CD4-positive, alpha-beta T cell treated with Interferon alpha-2 for 1 hour (primary cell): ENCODE results near the gene AFF4.
A peak's percentile ranks its signal among the peaks of the same experiment; 100 is the strongest.
"Not testable (repeated sequence)": the region's sequence is repeated elsewhere in the genome, so short reads cannot be mapped to it uniquely, and the experiment has no call there.

Experiments used
- DNase-seq, 2 donors: peaks; one replicate each; pipeline ENCODE4 v3.0.0-alpha.2; 2020 to 2022

The AFF4 gene, protein sequence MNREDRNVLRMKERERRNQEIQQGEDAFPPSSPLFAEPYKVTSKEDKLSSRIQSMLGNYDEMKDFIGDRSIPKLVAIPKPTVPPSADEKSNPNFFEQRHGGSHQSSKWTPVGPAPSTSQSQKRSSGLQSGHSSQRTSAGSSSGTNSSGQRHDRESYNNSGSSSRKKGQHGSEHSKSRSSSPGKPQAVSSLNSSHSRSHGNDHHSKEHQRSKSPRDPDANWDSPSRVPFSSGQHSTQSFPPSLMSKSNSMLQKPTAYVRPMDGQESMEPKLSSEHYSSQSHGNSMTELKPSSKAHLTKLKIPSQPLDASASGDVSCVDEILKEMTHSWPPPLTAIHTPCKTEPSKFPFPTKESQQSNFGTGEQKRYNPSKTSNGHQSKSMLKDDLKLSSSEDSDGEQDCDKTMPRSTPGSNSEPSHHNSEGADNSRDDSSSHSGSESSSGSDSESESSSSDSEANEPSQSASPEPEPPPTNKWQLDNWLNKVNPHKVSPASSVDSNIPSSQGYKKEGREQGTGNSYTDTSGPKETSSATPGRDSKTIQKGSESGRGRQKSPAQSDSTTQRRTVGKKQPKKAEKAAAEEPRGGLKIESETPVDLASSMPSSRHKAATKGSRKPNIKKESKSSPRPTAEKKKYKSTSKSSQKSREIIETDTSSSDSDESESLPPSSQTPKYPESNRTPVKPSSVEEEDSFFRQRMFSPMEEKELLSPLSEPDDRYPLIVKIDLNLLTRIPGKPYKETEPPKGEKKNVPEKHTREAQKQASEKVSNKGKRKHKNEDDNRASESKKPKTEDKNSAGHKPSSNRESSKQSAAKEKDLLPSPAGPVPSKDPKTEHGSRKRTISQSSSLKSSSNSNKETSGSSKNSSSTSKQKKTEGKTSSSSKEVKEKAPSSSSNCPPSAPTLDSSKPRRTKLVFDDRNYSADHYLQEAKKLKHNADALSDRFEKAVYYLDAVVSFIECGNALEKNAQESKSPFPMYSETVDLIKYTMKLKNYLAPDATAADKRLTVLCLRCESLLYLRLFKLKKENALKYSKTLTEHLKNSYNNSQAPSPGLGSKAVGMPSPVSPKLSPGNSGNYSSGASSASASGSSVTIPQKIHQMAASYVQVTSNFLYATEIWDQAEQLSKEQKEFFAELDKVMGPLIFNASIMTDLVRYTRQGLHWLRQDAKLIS

DNA sequence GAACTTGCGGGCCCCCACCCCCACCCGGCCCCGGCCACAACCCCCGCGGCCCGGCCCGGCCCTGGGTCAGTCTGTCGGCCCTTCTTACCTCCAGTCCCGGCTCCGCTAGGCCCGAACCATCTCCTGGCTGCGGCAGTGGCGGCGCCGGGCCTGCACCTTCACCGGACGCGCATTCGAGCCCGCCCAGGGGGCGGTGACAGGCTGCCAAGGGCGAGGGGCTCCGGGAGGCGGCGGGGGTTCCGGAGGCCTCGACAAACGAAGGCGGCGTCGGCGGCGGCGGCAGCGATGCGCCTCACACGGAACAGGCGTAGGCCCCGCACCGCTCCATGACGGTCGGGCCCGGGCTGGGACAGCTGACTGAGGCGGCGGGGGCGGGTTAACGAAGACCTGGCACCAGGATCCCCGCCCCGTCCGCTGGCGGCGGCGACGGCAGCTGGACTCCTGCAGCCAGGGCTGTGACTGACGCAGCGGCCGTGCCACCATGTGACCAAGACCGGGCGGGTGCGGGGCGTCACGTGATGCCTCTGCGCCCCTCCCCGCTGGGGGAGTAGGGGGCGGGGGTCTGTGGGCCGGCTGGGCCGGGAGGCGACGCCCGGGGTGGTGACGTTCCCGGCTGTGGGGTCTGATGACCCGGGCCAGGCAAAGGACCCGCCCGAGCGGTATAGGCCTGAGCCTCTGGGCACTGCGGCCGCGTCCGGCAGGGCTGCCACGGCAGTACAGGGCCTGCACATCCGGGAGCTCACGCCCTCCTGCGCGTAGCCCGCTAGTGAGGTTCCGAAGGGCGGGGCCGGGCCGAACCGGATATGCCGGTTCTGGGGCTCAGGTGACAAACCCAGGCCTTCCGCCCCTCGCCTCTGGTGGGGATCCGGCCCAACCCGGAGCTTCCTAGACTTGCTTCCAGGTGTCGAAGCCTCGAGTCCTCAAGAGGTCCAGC lies at the start of gene AFF4:
Gene AFF4, minus strand, starts transcription at position 464 of the 934 bp plus-strand sequence. CDS start 26,445 bp downstream, outside the sequence.
- DNase-seq = peak; percentile 89 to 91

DNA sequence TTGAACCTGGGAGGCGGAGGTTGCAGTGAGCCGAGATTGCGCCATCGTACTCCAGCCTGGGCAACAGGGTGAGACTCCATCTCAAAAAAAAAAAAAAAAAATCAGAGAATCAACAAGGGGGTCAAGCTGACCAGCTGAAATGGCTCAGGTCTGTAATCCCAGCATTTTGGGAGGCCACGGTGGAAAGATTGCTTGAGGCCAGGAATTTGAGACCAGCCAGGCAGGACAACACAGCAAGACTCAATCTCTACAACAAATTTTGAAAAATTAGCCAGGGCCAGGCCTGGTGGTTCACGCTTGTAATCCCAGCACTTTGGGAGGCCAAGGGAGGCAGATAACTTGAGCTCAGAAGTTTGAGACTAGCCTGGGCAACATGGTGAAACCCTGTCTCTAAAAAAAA lies 45.0 kb upstream of the AFF4 start:
- DNase-seq = not testable (repeated sequence)

DNA sequence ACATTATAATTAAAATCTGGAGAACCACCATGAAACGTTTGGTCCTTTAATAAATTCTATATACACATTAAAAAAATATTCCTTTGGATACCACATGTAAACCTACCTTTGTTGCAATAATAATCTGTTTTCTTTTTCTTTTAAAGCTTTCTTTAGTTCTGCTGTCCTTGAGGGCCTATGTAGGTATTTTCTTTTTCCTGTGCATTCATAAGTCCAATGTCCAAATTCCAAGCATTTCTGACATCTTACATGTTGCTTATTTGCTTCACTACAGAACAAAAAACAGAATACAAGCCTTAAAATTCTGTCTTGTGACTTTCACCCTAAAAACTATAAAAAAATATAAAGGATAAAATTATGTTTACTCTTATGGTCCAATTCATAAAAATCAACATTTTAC lies 43.2 kb upstream of the AFF4 start:
- DNase-seq = no peak

DNA sequence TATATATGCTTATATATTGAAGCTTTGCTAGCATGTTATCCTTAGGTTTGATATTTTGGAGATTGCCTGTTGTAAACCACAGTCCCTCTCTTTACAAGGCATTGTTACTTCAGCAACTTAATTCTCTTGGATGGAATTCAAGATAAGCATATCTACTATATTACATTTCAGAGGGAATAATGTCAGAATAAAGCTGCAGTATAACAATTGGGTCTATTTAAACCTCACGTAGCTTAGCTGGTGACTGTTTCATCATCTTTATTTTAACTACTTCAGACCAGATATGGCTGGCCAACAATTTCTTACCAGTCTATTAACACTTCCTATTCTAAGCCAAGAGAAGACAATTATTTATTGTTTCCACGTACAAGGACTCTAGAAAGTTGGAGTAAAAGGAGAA lies 35.8 kb upstream of the AFF4 start:
- no peak for DNase-seq

DNA sequence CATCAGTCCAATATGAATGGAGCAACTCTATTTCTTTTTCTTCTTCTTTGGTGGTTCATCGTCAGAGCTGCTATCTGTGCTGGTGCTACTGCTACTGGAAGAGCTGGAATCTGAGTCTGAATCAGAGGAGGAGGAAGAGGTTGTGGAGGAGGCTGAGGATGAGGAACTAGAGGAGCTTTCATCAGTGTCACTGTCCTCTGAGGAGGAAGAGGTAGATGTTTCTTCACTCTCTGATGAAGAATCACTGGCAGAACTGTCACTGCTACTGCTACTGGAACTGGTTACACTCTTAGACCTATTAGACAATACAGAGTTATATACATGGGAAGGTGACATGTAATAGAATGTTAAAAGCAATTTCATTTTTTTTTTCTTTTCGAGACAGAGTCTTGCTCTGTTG lies 35.1 kb upstream of the AFF4 start:
- DNase-seq = no peak

DNA sequence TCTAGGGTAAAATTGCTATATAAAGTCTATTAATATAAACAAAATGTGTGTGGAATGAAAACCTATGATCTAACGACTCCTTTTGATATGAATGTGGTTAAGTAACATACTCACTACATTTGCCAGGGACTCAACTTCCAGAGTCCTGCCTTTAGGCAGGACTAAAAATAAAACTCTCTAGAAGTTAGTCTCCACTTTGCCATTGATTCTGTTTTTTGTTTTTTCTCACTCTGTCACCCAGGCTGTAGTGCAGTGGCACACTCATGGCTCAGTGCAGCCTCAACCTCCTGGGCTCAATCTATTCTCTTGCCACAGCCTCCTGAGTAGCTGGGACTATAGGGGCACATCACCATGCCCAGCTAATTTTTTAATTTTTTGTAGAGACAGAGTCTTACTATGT lies 32.9 kb upstream of the AFF4 start:
- DNase-seq = no peak

DNA sequence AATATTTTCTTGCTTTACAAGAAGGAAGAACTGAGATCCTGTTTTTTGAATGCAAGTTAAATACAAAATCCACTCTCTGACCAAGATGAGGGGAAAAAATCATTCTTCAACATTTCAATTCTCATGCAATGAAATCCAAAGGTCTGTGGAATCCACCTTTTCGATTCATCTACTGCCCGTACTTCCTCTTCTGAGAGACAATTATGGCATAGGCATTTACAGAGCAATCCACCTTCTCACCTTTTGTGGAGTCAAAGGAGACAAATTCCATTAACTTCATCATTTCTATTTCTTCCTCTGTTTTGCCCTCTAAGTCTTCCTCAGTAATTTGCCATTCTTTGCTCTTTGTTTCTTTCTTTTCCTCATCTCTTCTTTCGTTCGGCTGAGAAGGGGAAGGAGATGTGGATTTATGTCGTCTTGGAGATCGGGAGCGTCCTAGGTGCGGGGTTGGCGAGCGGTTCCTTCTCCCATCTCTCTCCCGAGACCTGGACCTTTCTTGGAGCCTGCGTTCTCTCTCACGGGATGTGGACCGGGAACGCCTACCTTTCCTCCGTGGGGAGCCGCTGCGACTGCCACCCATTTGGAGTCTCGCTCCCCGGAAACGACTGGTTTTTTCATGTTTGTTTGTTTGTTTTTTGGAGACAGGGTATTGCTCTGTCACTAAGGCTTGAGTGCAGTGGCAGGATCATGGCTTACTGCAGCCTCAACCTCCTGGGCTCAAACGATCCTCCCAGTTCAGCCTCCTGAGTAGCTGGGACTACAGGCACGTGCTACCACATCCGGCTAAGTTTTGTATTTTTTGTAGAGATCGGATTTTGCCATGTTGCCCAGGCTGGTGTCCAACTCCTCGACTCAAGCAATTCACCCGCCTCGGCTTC lies 24.3 kb upstream of the AFF4 start:
- DNase-seq = no peak

DNA sequence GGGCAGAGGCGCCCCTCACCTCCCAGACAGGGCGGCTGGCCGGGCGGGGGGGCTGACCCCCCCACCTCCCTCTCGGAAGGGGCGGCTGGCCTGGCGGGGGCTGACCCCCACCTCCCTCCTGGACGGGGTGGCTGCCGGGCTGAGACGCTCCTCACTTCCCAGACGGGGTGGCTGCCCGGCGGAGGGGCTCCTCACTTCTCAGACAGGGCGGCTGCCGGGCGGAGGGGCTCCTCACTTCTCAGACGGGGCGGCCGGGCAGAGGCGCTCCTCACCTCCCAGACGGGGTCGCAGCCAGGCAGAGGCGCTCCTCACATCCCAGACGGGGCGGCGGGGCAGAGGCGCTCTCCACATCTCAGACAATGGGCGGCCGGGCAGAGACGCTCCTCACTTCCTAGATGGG lies 19.5 kb upstream of the AFF4 start:
- DNase-seq = not testable (repeated sequence)

DNA sequence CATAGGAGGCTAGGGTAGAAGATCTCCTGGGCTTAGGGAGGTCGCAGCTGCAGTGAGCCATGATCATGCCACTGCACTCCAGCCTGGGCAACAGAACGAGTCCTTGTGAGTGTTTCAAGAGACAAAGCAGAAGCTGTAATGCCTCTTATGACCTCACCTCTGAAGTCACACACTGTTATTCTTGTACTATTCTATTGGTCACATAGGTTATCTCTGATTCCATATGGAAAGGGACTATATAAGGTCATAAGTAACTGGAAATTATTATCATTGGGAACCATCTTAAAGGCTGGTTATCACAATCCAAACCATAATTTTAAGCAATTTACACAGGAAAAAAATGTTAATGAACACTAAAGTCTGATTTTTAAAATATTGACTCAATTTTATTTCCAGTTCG lies 17.9 kb upstream of the AFF4 start:
- no peak for DNase-seq

DNA sequence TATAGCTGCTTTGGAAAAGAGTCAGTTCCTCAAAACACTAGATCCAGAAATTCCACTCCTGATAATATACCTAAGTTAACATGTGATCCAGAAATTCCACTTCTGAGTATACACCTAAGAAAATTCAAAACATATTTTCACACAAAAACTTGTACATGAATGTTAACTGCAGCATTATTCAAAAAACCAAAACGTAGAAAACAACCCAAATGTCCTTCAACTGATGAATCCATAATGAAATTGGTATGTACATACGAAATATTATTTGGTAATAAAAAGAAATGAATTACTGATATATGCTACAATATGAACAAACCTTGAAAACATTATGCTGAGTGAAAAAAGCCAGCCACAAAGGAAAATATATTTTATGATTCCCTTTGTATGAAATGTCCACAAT lies 16.5 kb upstream of the AFF4 start:
- DNase-seq = no peak

DNA sequence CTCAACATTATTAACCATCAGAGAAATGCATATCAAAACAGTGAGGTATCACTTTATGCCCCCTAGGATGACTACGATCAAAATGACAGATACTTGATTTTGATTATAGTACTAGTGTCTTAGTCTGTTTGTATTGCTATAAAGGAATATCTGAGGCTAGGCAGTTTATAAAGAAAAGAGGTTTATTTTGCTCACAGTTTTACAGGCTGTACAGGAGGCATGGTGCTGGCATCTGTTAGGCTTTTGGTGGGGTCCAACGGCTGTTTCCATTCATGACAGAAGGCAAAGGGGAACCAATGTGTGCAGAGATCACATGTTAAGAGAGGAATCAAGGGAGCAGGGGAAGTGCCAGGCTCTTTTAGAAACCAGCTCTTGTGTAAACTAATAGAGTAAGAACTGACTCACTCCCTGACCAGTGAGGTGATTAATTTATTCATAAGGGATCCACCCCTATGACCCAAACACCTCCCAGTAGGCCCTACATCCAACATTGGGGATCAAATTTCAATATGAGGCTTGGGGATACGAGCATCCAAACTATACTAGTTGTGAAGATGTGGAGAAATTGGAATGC lies 16.0 kb upstream of the AFF4 start:
- DNase-seq = peak in 1 of 2 donors; percentile 4

DNA sequence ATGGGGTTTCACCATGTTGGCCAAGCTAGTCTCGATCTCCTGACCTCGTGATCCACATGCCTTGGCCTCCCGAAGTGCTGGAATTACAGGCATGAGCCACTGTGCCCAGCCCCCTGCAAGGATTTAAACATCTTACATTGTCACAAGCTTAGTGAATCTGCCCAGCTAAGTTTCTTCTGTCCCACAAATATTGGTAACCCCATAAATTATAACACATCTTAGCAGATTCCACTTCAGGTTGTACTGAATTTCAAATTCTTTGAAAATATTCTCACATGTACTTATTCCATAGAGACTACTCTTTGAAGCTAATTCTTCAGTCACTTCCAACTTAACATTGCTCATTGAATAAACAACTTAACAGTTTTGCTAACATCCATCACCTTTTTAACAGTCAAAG lies 13.4 kb upstream of the AFF4 start:
- DNase-seq = no peak

DNA sequence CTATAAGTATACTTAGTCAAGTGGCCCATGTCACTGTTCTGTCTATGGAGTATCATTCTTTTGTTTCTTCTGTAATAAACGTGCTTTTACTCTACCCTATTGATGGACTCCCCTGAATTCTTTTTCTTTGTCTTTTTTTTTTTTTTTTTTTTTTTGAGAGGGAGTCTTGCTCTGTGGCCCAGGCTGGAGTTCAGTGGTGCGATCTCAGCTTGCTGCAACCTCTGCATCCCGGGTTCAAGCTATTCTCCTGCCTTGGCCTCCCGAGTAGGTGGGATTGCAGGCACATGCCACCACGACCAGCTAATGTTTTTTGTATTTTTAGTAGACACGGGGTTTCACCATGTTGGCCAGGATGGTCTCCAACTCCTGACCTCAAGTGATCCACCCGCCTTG lies 9.0 kb upstream of the AFF4 start:
- DNase-seq = not testable (repeated sequence)

DNA sequence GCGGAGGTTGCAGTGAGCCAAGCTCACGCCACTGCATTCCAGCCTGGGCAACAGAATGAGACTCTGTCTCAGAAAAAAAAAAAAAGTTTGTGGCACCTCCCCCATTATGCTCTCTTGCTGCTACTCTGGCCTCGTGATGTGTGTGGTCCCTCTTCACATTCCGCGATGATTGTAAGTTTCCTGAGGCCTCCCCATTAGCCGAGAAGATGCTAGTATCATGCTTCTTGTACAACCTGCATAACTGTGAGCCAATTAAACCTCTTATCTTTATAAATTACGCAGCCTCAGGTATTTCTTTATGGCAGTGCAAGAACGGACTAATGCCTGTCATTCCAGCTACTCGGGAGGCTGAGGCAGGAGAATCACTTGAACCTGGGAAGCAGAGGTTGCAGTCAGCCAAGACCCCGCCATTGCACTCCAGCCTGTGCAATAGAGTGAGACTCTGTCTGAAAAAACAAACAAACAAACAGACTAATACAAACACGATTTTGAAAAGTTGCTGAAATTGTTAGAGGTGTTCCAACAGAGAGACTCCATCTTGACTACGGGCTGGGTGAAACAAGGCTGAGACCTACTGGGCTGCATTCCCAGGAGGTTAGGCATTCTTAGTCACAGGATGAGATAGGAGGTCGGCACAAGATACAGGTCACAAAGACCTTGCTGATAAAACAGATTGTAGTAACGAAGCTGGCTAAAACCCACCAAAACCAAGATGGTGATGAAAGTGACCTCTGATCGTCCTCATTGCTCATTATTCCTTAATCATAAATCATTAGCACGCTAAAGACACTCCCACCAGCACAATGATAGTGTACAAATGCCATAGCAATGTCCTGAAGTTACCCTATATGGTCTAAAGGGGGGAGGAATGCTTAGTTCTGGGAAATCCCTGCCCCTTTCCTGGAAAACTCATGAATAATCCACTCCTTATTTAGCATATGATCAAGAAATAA lies 8.3 kb upstream of the AFF4 start:
- DNase-seq = no peak

DNA sequence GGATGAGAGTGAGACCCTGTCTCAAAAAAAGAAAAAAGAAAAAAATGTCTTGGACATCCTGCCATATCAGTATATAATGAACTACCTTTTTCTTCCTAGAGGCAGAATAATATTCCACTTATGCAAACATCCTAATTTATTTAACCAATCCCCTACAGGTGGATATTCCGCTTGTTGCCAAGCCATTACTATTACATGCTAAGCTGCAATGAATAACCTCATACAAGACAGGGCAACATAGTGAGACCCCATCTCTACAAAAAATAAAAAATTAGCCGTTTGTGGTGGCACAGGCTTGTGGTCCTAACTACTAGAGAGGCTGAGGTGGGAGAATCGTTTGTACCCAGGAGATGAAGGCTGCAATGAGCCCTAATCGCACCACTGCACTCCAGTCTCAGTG lies 1.7 kb upstream of the AFF4 start:
- DNase-seq = no peak

DNA sequence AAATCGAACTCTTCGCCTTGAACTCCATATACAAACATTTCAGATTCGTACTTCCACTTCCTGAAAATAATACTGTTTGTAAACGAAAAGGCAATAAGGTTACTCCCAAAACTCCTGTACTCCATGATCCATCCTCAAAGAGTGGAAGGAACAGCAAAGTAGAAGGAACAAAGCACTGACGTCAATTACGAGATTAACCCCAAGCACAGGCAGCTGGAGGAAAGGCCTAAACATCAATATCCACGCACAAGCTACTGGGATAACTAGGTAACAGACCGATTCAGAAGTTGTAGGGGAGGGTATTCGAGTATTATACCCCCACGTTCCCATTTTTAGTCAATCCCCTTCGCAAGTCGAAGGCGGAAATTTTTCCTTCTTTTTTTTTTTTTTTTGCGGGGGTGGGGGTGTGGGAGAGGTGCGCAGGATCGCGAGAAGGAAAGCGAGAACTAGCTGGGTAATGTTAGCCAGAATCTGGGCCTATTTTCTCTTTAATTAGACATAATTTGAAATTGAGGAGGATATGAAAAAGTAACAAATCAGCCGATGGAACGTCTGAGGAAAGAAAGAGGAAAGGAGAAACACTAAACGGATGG lies 909 bp downstream of the AFF4 start:
- DNase-seq = peak; percentile 2 to 43

DNA sequence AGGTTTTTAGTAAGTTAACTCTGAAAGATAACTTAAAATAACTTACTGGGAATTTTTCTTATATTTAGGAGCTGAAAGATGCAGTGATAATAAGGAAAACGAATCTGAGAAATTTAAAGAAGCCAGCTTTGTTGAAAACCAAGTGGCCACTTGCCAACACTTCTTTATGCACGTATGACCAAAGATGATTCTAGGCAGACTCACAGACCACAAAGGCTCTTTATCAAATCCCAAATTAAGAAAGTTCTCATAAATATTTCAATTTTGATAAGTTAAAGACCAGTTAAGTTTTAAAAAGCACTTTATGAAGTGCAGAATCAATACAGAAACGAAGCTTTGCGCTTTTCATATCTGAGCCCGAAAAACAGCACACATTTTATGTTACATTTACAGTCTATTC lies 1.5 kb downstream of the AFF4 start:
- no peak for DNase-seq

DNA sequence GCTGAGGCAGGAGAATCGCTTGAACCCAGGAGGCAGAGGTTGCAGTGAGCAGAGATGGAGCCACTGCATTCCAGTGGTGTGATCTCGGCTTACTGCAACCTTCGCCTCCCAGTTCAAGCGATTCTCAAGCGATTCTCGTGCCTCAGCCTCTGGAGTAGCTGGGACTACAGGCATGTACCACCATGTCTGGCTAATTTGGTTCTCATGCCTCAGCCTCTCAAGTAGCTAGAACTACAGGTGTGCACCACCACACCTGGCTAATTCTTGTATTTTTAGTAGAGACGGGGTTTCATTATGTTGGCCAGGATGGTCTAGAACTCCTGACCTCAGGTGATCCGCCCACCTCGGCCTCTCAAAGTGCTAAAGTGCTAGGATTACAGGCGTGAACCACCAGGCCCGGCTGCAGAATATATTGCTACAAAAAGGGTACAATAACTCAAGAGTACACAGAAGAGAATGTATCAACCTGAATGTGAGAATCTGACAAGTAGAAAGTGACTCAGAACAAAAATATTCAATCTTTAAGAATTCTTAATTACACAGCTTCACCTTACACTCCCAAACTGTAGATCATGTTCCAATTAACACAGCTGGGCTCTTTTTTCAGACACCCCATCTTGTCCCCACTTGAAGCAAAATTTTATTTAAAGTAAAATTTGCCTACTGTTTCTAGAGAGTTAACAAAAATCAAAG lies 2.2 kb downstream of the AFF4 start:
- not testable (repeated sequence) for DNase-seq
